Measurements from ENCODE around the gene EEA1. TPM values are rescaled to one million over a fixed set of nuclear protein-coding genes. Genes with fewer than 3 reads are reported as not detected.

Gene EEA1
- total RNA-seq, 3 donors from 2014 or later = 23.4 to 52.8 (median 27.2) TPM

- Histone ChIP-seq H3K9me3 (no peaks in the 10 kb centered on the region), H3K27me3 (no peaks in the 10 kb centered on the region), H3K36me3 (no peaks in the 10 kb centered on the region), H3K27ac (no peak overlapping the region), H3K4me1 (no peaks in the 10 kb centered on the region), H3K4me3 (no peak overlapping the region)
- intact Hi-C loops (cut with DNase I; ENCODE audit: low total_unique reads) = no loop called here
- TF ChIP-seq POLR2AphosphoS5 (IDR thresholded peaks at IDR 0.05) = no peak
- no peak for TF ChIP-seq POLR2A (IDR thresholded peaks at IDR 0.05)
- no peak for TF ChIP-seq CTCF (IDR thresholded peaks at IDR 0.05)
- no peak for DNase-seq (ENCODE audit: low spot score in 2 of 2)
Measured at GRCh38 chr12:92736605-92737004, 192.5 kb downstream of the EEA1 start.

GRCh38 chr12:92735131-92735721, 193.9 kb downstream of the EEA1 start:
- Histone ChIP-seq H3K4me1 (no peaks in the 10 kb centered on the region), H3K36me3 (no peaks in the 10 kb centered on the region), H3K4me3 (no peak overlapping the region), H3K27ac (peak overlapping the region in 1 of 2 donors; percentile 60), H3K9me3 (no peaks in the 10 kb centered on the region), H3K27me3 (no peaks in the 10 kb centered on the region)
- no peak for DNase-seq (ENCODE audit: low spot score in 2 of 2)
- intact Hi-C loops (cut with DNase I; ENCODE audit: low total_unique reads) = no loop called here
- no peak for TF ChIP-seq POLR2A (IDR thresholded peaks at IDR 0.05)
- no peak for TF ChIP-seq CTCF (IDR thresholded peaks at IDR 0.05)
- TF ChIP-seq POLR2AphosphoS5 (IDR thresholded peaks at IDR 0.05) = no peak

GRCh38 chr12:92733661-92734060, 195.4 kb downstream of the EEA1 start:
- H3K27me3 ChIP-seq = no peaks in the 10 kb centered on the region
- H3K9me3 ChIP-seq = no peaks in the 10 kb centered on the region
- no peak overlapping the region for H3K27ac ChIP-seq
- no peak for DNase-seq (ENCODE audit: low spot score in 2 of 2)
- no peak overlapping the region for H3K4me3 ChIP-seq
- intact Hi-C loops (cut with DNase I; ENCODE audit: low total_unique reads) = no loop called here
- no peaks in the 10 kb centered on the region for H3K4me1 ChIP-seq
- TF ChIP-seq POLR2AphosphoS5 (IDR thresholded peaks at IDR 0.05) (no peak), CTCF (IDR thresholded peaks at IDR 0.05) (no peak), POLR2A (IDR thresholded peaks at IDR 0.05) (no peak)
- no peaks in the 10 kb centered on the region for H3K36me3 ChIP-seq

- Histone ChIP-seq H3K27ac (no peak overlapping the region), H3K4me3 (no peak overlapping the region), H3K9me3 (no peaks in the 10 kb centered on the region), H3K36me3 (no peaks in the 10 kb centered on the region), H3K4me1 (no peaks in the 10 kb centered on the region), H3K27me3 (no peaks in the 10 kb centered on the region)
- no peak for TF ChIP-seq POLR2A (IDR thresholded peaks at IDR 0.05)
- TF ChIP-seq POLR2AphosphoS5 (IDR thresholded peaks at IDR 0.05) = no peak
- TF ChIP-seq CTCF (IDR thresholded peaks at IDR 0.05) = no peak
- no peak for DNase-seq (ENCODE audit: low spot score in 2 of 2)
- intact Hi-C loops (cut with DNase I; ENCODE audit: low total_unique reads) = no loop called here
Measured at GRCh38 chr12:92733181-92733580, 195.9 kb downstream of the EEA1 start.

- Histone ChIP-seq H3K9me3 (no peaks in the 10 kb centered on the region), H3K4me3 (no peak overlapping the region), H3K27ac (no peak overlapping the region), H3K4me1 (no peaks in the 10 kb centered on the region), H3K36me3 (no peaks in the 10 kb centered on the region), H3K27me3 (no peaks in the 10 kb centered on the region)
- intact Hi-C loops (cut with DNase I; ENCODE audit: low total_unique reads) = no loop called here
- no peak for DNase-seq (ENCODE audit: low spot score in 2 of 2)
- TF ChIP-seq POLR2A (IDR thresholded peaks at IDR 0.05) = no peak
- TF ChIP-seq POLR2AphosphoS5 (IDR thresholded peaks at IDR 0.05) = no peak
- TF ChIP-seq CTCF (IDR thresholded peaks at IDR 0.05) = no peak
Measured at GRCh38 chr12:92732716-92733115, 196.4 kb downstream of the EEA1 start.
